Hepatocyte (in vitro differentiated cells): ENCODE results near the gene EDC3. TPM values are rescaled to one million over a fixed set of nuclear protein-coding genes. Genes with fewer than 3 reads are reported as not detected.

Source experiments
- DNase-seq: peaks from one replicate; pipeline ENCODE4 v3.0.0-alpha.2; 2016; ENCODE audit warnings: low spot score
- H2AFZ ChIP-seq: fragments of 200-600 bp; sonication (generic); 2 replicates; pipeline ENCODE4 v1.6.0; 2016; ENCODE audit warnings: antibody characterized with exemption, mild to moderate bottlenecking
- H3K27ac ChIP-seq: fragments of 200-600 bp; sonication (generic); 2 replicates; pipeline ENCODE4 v1.5.1; 2016; ENCODE audit warnings: mild to moderate bottlenecking
- H3K27me3 ChIP-seq: fragments of 200-600 bp; sonication (generic); 2 replicates; pipeline ENCODE4 v1.6.1; 2016
- H3K36me3 ChIP-seq: fragments of 200-600 bp; sonication (generic); replicated peaks from 2 replicates; pipeline ENCODE4 v1.5.1; 2016; ENCODE audit warnings: low read depth; ENCODE audit not compliant: insufficient read depth
- H3K4me1 ChIP-seq: fragments of 200-600 bp; sonication (generic); 2 replicates; pipeline ENCODE4 v1.5.1; 2016; ENCODE audit warnings: mild to moderate bottlenecking, moderate library complexity; ENCODE audit not compliant: insufficient read depth
- H3K4me2 ChIP-seq: fragments of 200-600 bp; sonication (generic); 2 replicates; pipeline ENCODE4 v1.6.0; 2016
- H3K4me3 ChIP-seq: fragments of 200-600 bp; sonication (generic); 2 replicates; pipeline ENCODE4 v1.5.1; 2016; ENCODE audit warnings: mild to moderate bottlenecking
- H3K79me2 ChIP-seq: fragments of 200-600 bp; sonication (generic); 2 replicates; pipeline ENCODE4 v1.6.0; 2017; ENCODE audit warnings: mild to moderate bottlenecking
- H3K9me2 ChIP-seq: fragments of 200-600 bp; sonication (generic); replicated peaks from 2 replicates; pipeline ENCODE4 v1.6.0; 2017; ENCODE audit warnings: mild to moderate bottlenecking; ENCODE audit not compliant: insufficient read depth
- H3K9me3 ChIP-seq: fragments of 200-600 bp; sonication (generic); 2 replicates; pipeline ENCODE4 v1.5.1; 2016; ENCODE audit warnings: low read depth, mild to moderate bottlenecking
- H4K20me1 ChIP-seq: fragments of 200-600 bp; sonication (generic); 2 replicates; pipeline ENCODE4 v1.6.0; 2016; ENCODE audit warnings: mild to moderate bottlenecking; ENCODE audit not compliant: insufficient read depth, poor library complexity, severe bottlenecking
- EZH2 ChIP-seq: fragments of 200-600 bp; sonication (generic); IDR thresholded peaks from 2 replicates; pipeline ENCODE4 v1.6.1; 2016; ENCODE audit warnings: antibody characterized with exemption, mild to moderate bottlenecking, borderline replicate concordance
- EZH2phosphoT487 ChIP-seq: fragments of 200-600 bp; sonication (generic); IDR thresholded peaks from one replicate; pipeline ENCODE4 v1.6.1; 2018; ENCODE audit warnings: antibody characterized with exemption, mild to moderate bottlenecking, low read depth, moderate library complexity; ENCODE audit not compliant: unreplicated experiment, severe bottlenecking
- WGBS: methylation state at CpG from one replicate; pipeline ENCODE4 v1.1.6; 2016; ENCODE audit warnings: low lambda C conversion rate; ENCODE audit errors: missing lambda C conversion rate; 5-methylcytosine and 5-hydroxymethylcytosine counted together
- polyA plus RNA-seq: library from polyadenylated mRNA; unstranded; fragments of >200 nt; fragmentation: Nextera tagmentation; extraction: Ambion mirVana; gene quantifications from 2 replicates; pipeline ENCODE4 v1.2.1, GENCODE V29; 2016
- total RNA-seq: library from RNA; depleted of rRNA; stranded (reverse); fragments of >200 nt; gene quantifications from 2 replicates; pipeline ENCODE4 v1.2.3, GENCODE V29; 2014
- TF ChIP-seq, protein P1 (sequence below): fragments of 200-600 bp; sonication (generic); IDR thresholded peaks from 2 replicates; pipeline ENCODE4 v1.5.1; 2016; ENCODE audit warnings: antibody characterized with exemption, mild to moderate bottlenecking; ENCODE audit not compliant: poor library complexity

Gene EDC3
- total and polyA plus RNA-seq, 2 experiments from 2014 or later, result 11.5 to 31.4 TPM

DNA sequence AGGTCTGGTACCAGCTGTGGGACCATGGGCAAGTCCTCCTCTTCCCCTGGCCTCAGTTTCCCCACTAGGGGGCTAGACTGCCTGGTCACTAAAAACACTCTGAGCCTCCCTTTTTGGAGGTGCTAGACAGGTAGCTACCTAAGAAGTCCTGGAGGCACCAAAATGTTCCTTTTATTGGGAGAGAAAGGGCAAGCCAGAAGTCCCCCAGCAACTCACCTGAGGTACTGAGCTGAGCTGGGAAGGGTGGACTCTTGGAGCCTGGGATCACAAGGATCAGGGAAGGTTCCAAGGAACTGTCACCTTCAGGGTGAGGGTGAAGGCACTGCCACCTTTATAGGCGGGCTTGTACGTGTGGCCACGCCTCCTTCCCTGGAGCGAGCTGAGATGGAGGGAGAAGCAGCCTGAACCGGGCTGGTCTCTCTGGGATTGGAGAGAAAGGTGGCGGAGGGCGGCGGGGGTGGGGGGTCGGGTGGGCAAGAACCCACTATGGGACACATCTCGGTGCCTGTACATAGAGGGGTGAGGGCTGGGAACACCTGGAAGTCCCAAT, 29.5 kb upstream of the EDC3 start, which contains the start of gene CYP1A1:
Gene CYP1A1, minus strand, starts transcription at position 304 of the 550 bp plus-strand sequence. CDS start 2,431 bp downstream, outside the sequence.
- peaks cover 7% of the 10 kb centered on the region for H3K4me1 ChIP-seq
- WGBS, result 12% methylated on average over 10 of the region's 10 CpGs
- no peaks in the 10 kb centered on the region for H3K9me2 ChIP-seq
- H3K9me3 ChIP-seq, result no peaks in the 10 kb centered on the region
- TF ChIP-seq EZH2phosphoT487 (no peak), EZH2 (no peak)
- TF ChIP-seq, protein P1, sequence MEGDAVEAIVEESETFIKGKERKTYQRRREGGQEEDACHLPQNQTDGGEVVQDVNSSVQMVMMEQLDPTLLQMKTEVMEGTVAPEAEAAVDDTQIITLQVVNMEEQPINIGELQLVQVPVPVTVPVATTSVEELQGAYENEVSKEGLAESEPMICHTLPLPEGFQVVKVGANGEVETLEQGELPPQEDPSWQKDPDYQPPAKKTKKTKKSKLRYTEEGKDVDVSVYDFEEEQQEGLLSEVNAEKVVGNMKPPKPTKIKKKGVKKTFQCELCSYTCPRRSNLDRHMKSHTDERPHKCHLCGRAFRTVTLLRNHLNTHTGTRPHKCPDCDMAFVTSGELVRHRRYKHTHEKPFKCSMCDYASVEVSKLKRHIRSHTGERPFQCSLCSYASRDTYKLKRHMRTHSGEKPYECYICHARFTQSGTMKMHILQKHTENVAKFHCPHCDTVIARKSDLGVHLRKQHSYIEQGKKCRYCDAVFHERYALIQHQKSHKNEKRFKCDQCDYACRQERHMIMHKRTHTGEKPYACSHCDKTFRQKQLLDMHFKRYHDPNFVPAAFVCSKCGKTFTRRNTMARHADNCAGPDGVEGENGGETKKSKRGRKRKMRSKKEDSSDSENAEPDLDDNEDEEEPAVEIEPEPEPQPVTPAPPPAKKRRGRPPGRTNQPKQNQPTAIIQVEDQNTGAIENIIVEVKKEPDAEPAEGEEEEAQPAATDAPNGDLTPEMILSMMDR, result no peak
- no peaks in the 10 kb centered on the region for H3K79me2 ChIP-seq
- H2AFZ ChIP-seq, result peak within 1 kb of the TSS; percentile 63
- H3K27me3 ChIP-seq, result peaks cover 8% of the 10 kb centered on the region
- H3K4me2 ChIP-seq, result peak within 1 kb of the TSS; percentile 95
- peak; percentile 73 for DNase-seq
- peak within 1 kb of the TSS; percentile 94 for H3K27ac ChIP-seq
- no peaks in the 10 kb centered on the region for H3K36me3 ChIP-seq
- peak within 1 kb of the TSS; percentile 48 for H3K4me3 ChIP-seq
- no peaks in the 10 kb centered on the region for H4K20me1 ChIP-seq

- H3K27ac ChIP-seq, result peak overlapping the region; percentile 57
- H4K20me1 ChIP-seq, result no peaks in the 10 kb centered on the region
- no peaks in the 10 kb centered on the region for H3K9me2 ChIP-seq
- H3K4me2 ChIP-seq, result peak overlapping the region; percentile 95
- H3K79me2 ChIP-seq, result no peaks in the 10 kb centered on the region
- DNase-seq, result no peak
- no peaks in the 10 kb centered on the region for H3K36me3 ChIP-seq
- H3K27me3 ChIP-seq, result peaks cover 8% of the 10 kb centered on the region
- H3K4me1 ChIP-seq, result peaks cover 7% of the 10 kb centered on the region
- no peak overlapping the region for H2AFZ ChIP-seq
- no peaks in the 10 kb centered on the region for H3K9me3 ChIP-seq
- no peak overlapping the region for H3K4me3 ChIP-seq
- no peak for TF ChIP-seq EZH2phosphoT487
- no peak for TF ChIP-seq EZH2
- TF ChIP-seq, protein P1, result no peak
Measured at GRCh38 chr15:74724570-74725224, 28.9 kb upstream of the EDC3 start.

GRCh38 chr15:74723754-74724334, 28.0 kb upstream of the EDC3 start:
- TF ChIP-seq EZH2 (no peak), EZH2phosphoT487 (no peak)
- TF ChIP-seq, protein P1, result no peak

More at GRCh38 chr15:74723754-74724334, 28.0 kb upstream of the EDC3 start:
- peak; percentile 74 for DNase-seq
- Histone ChIP-seq H3K9me2 (no peaks in the 10 kb centered on the region), H3K4me3 (no peak overlapping the region), H3K36me3 (no peaks in the 10 kb centered on the region), H3K4me2 (no peak overlapping the region), H3K27me3 (peaks cover 8% of the 10 kb centered on the region), H3K9me3 (no peaks in the 10 kb centered on the region), H3K27ac (no peak overlapping the region), H4K20me1 (no peaks in the 10 kb centered on the region), H2AFZ (no peak overlapping the region), H3K4me1 (peaks cover 7% of the 10 kb centered on the region), H3K79me2 (no peaks in the 10 kb centered on the region)
- WGBS, result 78% methylated on average over 1 of the region's 1 CpG
